PC-3 (cell line): ENCODE results near the gene HHATL.

ENCODE experiments used
- EZH2phosphoT487 ChIP-seq: fragments of 300-600 bp; sonication (generic); IDR thresholded peaks from 2 replicates; pipeline ENCODE4 v1.6.1; 2018; ENCODE audit warnings: mild to moderate bottlenecking, antibody characterized with exemption, low read length, borderline replicate concordance
- TF ChIP-seq, protein P1 (sequence below): fragments of 300-600 bp; sonication (generic); conservative IDR thresholded peaks from 2 replicates; pipeline ENCODE4 v1.5.1; 2017; ENCODE audit warnings: antibody characterized with exemption, low read depth, mild to moderate bottlenecking, low read length

DNA sequence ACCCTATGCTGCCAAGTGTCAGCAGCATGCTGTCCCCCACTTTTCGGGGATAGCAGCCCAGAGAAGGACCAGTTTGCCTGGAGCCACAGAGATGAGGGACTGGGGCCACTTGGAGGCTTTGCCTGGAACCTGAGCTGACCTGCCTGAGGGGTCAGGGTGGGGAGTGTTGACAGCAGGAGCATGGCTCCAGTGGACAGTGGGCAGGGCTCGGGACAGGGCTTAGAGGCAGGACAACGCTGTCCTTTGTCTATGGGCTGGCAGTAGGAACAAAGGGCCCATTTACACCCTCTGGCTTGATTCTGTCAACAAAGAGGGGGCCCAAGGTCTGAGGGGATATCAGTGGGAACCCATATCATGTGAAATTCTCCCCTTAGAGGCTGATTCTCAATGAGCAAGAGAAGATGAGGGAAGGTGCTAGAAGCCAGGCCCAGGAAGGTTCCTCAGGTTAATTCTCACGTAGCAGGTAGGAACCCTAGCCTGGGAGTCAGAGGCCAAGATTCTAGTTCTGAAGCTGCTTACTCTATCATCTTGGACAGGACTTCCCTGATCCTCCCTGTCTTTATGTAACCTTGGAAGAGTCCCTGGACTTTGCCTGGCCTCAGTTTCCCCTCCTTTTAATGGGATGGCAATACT lies 29.7 kb upstream of the HHATL start:
- TF ChIP-seq, protein P1, sequence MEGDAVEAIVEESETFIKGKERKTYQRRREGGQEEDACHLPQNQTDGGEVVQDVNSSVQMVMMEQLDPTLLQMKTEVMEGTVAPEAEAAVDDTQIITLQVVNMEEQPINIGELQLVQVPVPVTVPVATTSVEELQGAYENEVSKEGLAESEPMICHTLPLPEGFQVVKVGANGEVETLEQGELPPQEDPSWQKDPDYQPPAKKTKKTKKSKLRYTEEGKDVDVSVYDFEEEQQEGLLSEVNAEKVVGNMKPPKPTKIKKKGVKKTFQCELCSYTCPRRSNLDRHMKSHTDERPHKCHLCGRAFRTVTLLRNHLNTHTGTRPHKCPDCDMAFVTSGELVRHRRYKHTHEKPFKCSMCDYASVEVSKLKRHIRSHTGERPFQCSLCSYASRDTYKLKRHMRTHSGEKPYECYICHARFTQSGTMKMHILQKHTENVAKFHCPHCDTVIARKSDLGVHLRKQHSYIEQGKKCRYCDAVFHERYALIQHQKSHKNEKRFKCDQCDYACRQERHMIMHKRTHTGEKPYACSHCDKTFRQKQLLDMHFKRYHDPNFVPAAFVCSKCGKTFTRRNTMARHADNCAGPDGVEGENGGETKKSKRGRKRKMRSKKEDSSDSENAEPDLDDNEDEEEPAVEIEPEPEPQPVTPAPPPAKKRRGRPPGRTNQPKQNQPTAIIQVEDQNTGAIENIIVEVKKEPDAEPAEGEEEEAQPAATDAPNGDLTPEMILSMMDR, result no peak
- TF ChIP-seq EZH2phosphoT487, result no peak
